Measurements from ENCODE around the gene SUN2. TPM values are rescaled to one million over a fixed set of nuclear protein-coding genes. Genes with fewer than 3 reads are reported as not detected.

SUN2 gene
- total and polyA plus RNA-seq, 2 of the 4 experiments (the other 2 are of a cell fraction), result 27.8 to 50.0 TPM

- TF ChIP-seq CTCF (conservative IDR thresholded peaks at IDR 0.05; ENCODE audit: low read depth, low read length), result no peak; the same call in 1 of the 2 replicates
- TF ChIP-seq RFX5 (IDR thresholded peaks at IDR 0.05; ENCODE audit: low read depth, low read length), result no peak
Observed at GRCh38 chr22:38700789-38701628, 54.8 kb downstream of the SUN2 start, which contains the start of gene JOSD1 (continued).
